MM.1S (cell line): ENCODE data around the gene ZNF516.

Source experiments
- DNase-seq: peaks from one replicate; pipeline ENCODE4 v3.0.0-alpha.2; 2015
- H2AFZ ChIP-seq: fragments of 300-600 bp; sonication (generic); 2 replicates; pipeline ENCODE4 v1.6.0; 2016; ENCODE audit warnings: antibody characterized with exemption, low read length
- H3F3A ChIP-seq: fragments of 300-600 bp; sonication (generic); 2 replicates; pipeline ENCODE4 v1.6.1; 2016; ENCODE audit warnings: mild to moderate bottlenecking, antibody characterized with exemption, low read length, moderate library complexity, mixed read lengths; ENCODE audit not compliant: insufficient read depth
- H3K27ac ChIP-seq: fragments of 300-600 bp; sonication (generic); 2 replicates; pipeline ENCODE4 v1.5.1; 2016; ENCODE audit warnings: mild to moderate bottlenecking, low read length
- H3K27me3 ChIP-seq: fragments of 300-600 bp; sonication (generic); replicated peaks from 2 replicates; pipeline ENCODE4 v1.6.0; 2016; ENCODE audit warnings: low read length; ENCODE audit not compliant: insufficient read depth
- H3K36me3 ChIP-seq: fragments of 300-600 bp; sonication (generic); replicated peaks from 2 replicates; pipeline ENCODE4 v1.6.1; 2016; ENCODE audit warnings: mild to moderate bottlenecking, low read length, mixed read lengths; ENCODE audit not compliant: insufficient read depth
- H3K4me1 ChIP-seq: fragments of 300-600 bp; sonication (generic); 2 replicates; pipeline ENCODE4 v1.6.1; 2016; ENCODE audit warnings: low read length, mixed read lengths
- H3K4me2 ChIP-seq: fragments of 300-600 bp; sonication (generic); 2 replicates; pipeline ENCODE4 v1.6.0; 2016; ENCODE audit warnings: low read depth, low read length
- H3K4me3 ChIP-seq: fragments of 300-600 bp; sonication (generic); 2 replicates; pipeline ENCODE4 v1.5.1; 2016; ENCODE audit warnings: low read length, mixed read lengths
- H3K79me2 ChIP-seq: fragments of 300-600 bp; sonication (generic); 2 replicates; pipeline ENCODE4 v1.6.1; 2016; ENCODE audit warnings: mixed run types, low read length, mixed read lengths
- H3K9ac ChIP-seq: fragments of 300-600 bp; sonication (generic); 2 replicates; pipeline ENCODE4 v1.6.1; 2016; ENCODE audit warnings: low read length, mixed read lengths
- H3K9me2 ChIP-seq: fragments of 300-600 bp; sonication (generic); replicated peaks from 2 replicates; pipeline ENCODE4 v1.6.1; 2016; ENCODE audit warnings: mild to moderate bottlenecking, low read length, mixed read lengths; ENCODE audit not compliant: insufficient read depth
- H3K9me3 ChIP-seq: fragments of 300-600 bp; sonication (generic); replicated peaks from 2 replicates; pipeline ENCODE4 v1.6.1; 2016; ENCODE audit warnings: mild to moderate bottlenecking, low read length, mixed read lengths; ENCODE audit not compliant: insufficient read depth
- H4K20me1 ChIP-seq: fragments of 300-600 bp; sonication (generic); 2 replicates; pipeline ENCODE4 v1.6.1; 2016; ENCODE audit warnings: mild to moderate bottlenecking, low read length, moderate library complexity, mixed read lengths; ENCODE audit not compliant: insufficient read depth
- CTCF ChIP-seq: fragments of 300-600 bp; sonication (generic); IDR thresholded peaks from 2 replicates; pipeline ENCODE4 v1.5.1; 2016; ENCODE audit warnings: antibody characterized with exemption, low read length, mixed read lengths
- EZH2 ChIP-seq: fragments of 300-600 bp; sonication (generic); optimal IDR thresholded peaks from 2 replicates; pipeline ENCODE3; 2017; ENCODE audit warnings: low read depth, mild to moderate bottlenecking, antibody characterized with exemption, low read length, mixed read lengths
- EZH2phosphoT487 ChIP-seq: fragments of 300-600 bp; sonication (generic); IDR thresholded peaks from 2 replicates; pipeline ENCODE4 v1.6.1; 2018; ENCODE audit warnings: antibody characterized with exemption, low read length

Gene ZNF516

GRCh38 chr18:76367168-76368125, 127.6 kb downstream of the ZNF516 start:
- Histone ChIP-seq H3K79me2 (no peaks in the 10 kb centered on the region), H3K4me2 (no peak overlapping the region), H3K9me2 (no peaks in the 10 kb centered on the region), H2AFZ (no peak overlapping the region), H3K27ac (no peak overlapping the region), H3K9ac (no peak overlapping the region), H3F3A (no peaks in the 10 kb centered on the region), H3K4me3 (no peak overlapping the region), H3K36me3 (no peaks in the 10 kb centered on the region), H3K4me1 (no peaks in the 10 kb centered on the region), H3K9me3 (no peaks in the 10 kb centered on the region), H3K27me3 (no peaks in the 10 kb centered on the region), H4K20me1 (no peaks in the 10 kb centered on the region)
- TF ChIP-seq EZH2phosphoT487, result no peak
- DNase-seq, result no peak

GRCh38 chr18:76365561-76365960, 129.5 kb downstream of the ZNF516 start:
- Histone ChIP-seq H3K27me3 (no peaks in the 10 kb centered on the region), H3K79me2 (no peaks in the 10 kb centered on the region), H3K4me2 (no peak overlapping the region), H3F3A (no peaks in the 10 kb centered on the region), H3K4me3 (no peak overlapping the region), H3K36me3 (no peaks in the 10 kb centered on the region), H3K9me2 (no peaks in the 10 kb centered on the region), H3K9me3 (no peaks in the 10 kb centered on the region), H3K4me1 (no peaks in the 10 kb centered on the region), H2AFZ (no peak overlapping the region), H4K20me1 (no peaks in the 10 kb centered on the region), H3K9ac (no peak overlapping the region), H3K27ac (peak overlapping the region; percentile 11; the same call in 1 of the 2 replicates)
- TF ChIP-seq EZH2 (no peak), CTCF (no peak), EZH2phosphoT487 (no peak)
- DNase-seq, result no peak

- H3K27ac ChIP-seq, result peak overlapping the region; percentile 81
- H3K36me3 ChIP-seq, result no peaks in the 10 kb centered on the region
- no peaks in the 10 kb centered on the region for H3K27me3 ChIP-seq
- no peaks in the 10 kb centered on the region for H3K9me2 ChIP-seq
- H2AFZ ChIP-seq, result peak overlapping the region; percentile 44
- H3K4me3 ChIP-seq, result peak overlapping the region; percentile 51
- no peaks in the 10 kb centered on the region for H3K79me2 ChIP-seq
- peak; percentile 46 for DNase-seq
- no peaks in the 10 kb centered on the region for H3K9me3 ChIP-seq
- H3K9ac ChIP-seq, result peak overlapping the region; percentile 58; the same call in 1 of the 2 replicates
- no peaks in the 10 kb centered on the region for H3K4me1 ChIP-seq
- H4K20me1 ChIP-seq, result no peaks in the 10 kb centered on the region
- peak overlapping the region; percentile 59 for H3K4me2 ChIP-seq
- TF ChIP-seq CTCF (no peak), EZH2phosphoT487 (no peak), EZH2 (no peak)
- no peaks in the 10 kb centered on the region for H3F3A ChIP-seq
Observed at GRCh38 chr18:76364282-76365259, 130.5 kb downstream of the ZNF516 start.
